Measurements from ENCODE around the gene GDPD3. TPM values are rescaled to one million over a fixed set of nuclear protein-coding genes. Genes with fewer than 3 reads are reported as not detected.

Gene GDPD3
- total and polyA plus RNA-seq, 2 experiments from 2014 or later, result 0.94 to 1.4 TPM

DNA sequence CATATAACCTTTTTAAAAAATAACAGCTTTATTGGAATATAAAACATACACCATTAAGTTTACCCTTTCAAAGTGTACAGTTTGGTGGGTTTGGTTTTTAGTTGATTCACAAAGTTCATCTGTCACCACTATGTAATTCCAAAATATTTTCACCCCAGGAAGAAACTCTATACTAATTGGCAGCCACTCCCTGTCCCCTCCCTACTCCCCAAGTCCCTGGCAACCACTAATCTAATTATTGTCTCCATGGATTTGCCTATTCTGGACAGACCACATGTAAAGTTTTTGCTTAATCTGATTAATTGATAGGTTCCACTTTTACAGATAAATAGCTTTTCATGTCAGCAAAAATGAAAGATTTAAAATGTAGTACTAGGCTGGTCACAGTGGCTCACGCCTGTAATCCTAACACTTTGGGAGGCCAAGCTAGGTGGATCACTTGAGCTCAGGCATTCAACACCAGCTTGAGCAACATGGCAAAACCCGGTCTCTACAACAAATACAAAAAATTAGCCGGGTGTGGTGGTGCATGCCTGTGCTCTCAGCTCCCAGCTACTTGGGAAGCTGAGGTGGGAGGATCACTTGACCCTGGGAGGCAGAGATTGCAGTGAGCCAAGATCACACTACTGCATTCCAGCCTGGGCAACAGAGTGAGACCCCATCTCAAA, 34.6 kb upstream of the GDPD3 start:
- Mint-ChIP-seq H3K4me3 (no peak overlapping the region), H3K4me1 (no peaks in the 10 kb centered on the region), H3K27me3 (ENCODE audit: insufficient read depth, low read depth, poor library complexity) (peaks cover 5% of the 10 kb centered on the region), H3K9me3 (peaks cover 13% of the 10 kb centered on the region; the same call in 2 of the 3 replicates), H3K27ac (no peak overlapping the region), H3K36me3 (ENCODE audit: low read depth) (no peaks in the 10 kb centered on the region)
- Histone ChIP-seq H3K4me3 (no peak overlapping the region), H3K79me2 (replicated peaks; ENCODE audit: insufficient read depth) (no peaks in the 10 kb centered on the region), H2AFZ (no peak overlapping the region), H4K20me1 (replicated peaks; ENCODE audit: insufficient read depth) (no peaks in the 10 kb centered on the region), H3K4me1 (ENCODE audit: insufficient read depth) (no peaks in the 10 kb centered on the region), H3K27ac (ENCODE audit: low read depth) (no peak overlapping the region), H3K9me2 (ENCODE audit: insufficient read depth) (0 out of 2 replicates have a peak, but pooled peaks cover 5% of the 10 kb centered on the region), H3K4me2 (no peak overlapping the region), H3F3A (replicated peaks; ENCODE audit: low read depth) (no peaks in the 10 kb centered on the region), H3K27me3 (ENCODE audit: insufficient read depth) (no peaks in the 10 kb centered on the region), H3K36me3 (ENCODE audit: insufficient read depth) (no peaks in the 10 kb centered on the region)
- no peak for ATAC-seq
- no peak for DNase-seq (ENCODE audit: low spot score)
- no peak for TF ChIP-seq JUNB (IDR thresholded peaks at IDR 0.05; ENCODE audit: unreplicated experiment)
- no peak for TF ChIP-seq ZNF114 (CRISPR knock-in tag; IDR thresholded peaks at IDR 0.05)
- no peak for TF ChIP-seq STAT1 (IDR thresholded peaks at IDR 0.05; ENCODE audit: unreplicated experiment)
- TF ChIP-seq, protein P1, sequence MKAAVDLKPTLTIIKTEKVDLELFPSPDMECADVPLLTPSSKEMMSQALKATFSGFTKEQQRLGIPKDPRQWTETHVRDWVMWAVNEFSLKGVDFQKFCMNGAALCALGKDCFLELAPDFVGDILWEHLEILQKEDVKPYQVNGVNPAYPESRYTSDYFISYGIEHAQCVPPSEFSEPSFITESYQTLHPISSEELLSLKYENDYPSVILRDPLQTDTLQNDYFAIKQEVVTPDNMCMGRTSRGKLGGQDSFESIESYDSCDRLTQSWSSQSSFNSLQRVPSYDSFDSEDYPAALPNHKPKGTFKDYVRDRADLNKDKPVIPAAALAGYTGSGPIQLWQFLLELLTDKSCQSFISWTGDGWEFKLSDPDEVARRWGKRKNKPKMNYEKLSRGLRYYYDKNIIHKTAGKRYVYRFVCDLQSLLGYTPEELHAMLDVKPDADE (IDR thresholded peaks at IDR 0.05), result no peak
- no peak for TF ChIP-seq ZNF331 (CRISPR knock-in tag; IDR thresholded peaks at IDR 0.05; ENCODE audit: low read depth)
- TF ChIP-seq NANOG (IDR thresholded peaks at IDR 0.05; ENCODE audit: borderline replicate concordance), result no peak

DNA sequence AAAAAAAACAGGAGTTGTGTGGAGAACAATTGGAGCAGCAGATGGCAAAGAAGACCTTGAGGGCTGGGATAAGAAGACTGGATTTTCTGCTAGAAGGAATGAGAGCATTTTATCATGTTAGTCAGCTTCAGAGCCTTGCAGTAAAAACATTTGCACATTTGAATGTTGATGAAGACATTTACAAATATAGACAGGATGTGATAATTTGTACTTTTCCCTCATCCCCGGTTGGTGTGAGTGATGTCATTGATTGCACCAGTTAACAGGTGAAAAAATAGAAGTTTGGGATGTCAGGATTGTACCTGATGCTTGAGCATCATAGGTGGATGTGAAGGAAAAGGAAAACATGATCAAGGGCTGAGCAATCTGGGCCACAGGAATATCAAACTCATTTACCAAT, 32.3 kb upstream of the GDPD3 start:
- no peaks in the 10 kb centered on the region for H4K20me1 ChIP-seq (replicated peaks; ENCODE audit: insufficient read depth)
- ATAC-seq (no peak), DNase-seq (ENCODE audit: low spot score) (no peak)
- H3F3A ChIP-seq (replicated peaks; ENCODE audit: low read depth), result no peaks in the 10 kb centered on the region
- H3K79me2 ChIP-seq (replicated peaks; ENCODE audit: insufficient read depth), result no peaks in the 10 kb centered on the region
- no peak overlapping the region for H3K4me3 Mint-ChIP-seq
- H3K27me3 ChIP-seq (ENCODE audit: insufficient read depth), result no peaks in the 10 kb centered on the region
- H2AFZ ChIP-seq, result no peak overlapping the region
- 0 out of 2 replicates have a peak, but pooled peaks cover 5% of the 10 kb centered on the region for H3K9me2 ChIP-seq (ENCODE audit: insufficient read depth)
- H3K27me3 Mint-ChIP-seq (ENCODE audit: insufficient read depth, low read depth, poor library complexity), result peaks cover 3% of the 10 kb centered on the region
- H3K36me3 Mint-ChIP-seq (ENCODE audit: low read depth), result no peaks in the 10 kb centered on the region
- H3K27ac ChIP-seq (ENCODE audit: low read depth), result no peak overlapping the region
- no peaks in the 10 kb centered on the region for H3K4me1 Mint-ChIP-seq
- H3K9me3 Mint-ChIP-seq, result peaks cover 13% of the 10 kb centered on the region; the same call in 2 of the 3 replicates
- H3K4me1 ChIP-seq (ENCODE audit: insufficient read depth), result no peaks in the 10 kb centered on the region
- H3K4me3 ChIP-seq, result no peak overlapping the region
- no peaks in the 10 kb centered on the region for H3K36me3 ChIP-seq (ENCODE audit: insufficient read depth)
- no peak overlapping the region for H3K27ac Mint-ChIP-seq
- H3K4me2 ChIP-seq, result no peak overlapping the region
- no peak for TF ChIP-seq EZH2phosphoT487 (IDR thresholded peaks at IDR 0.05; ENCODE audit: unreplicated experiment)
- TF ChIP-seq, protein P2, sequence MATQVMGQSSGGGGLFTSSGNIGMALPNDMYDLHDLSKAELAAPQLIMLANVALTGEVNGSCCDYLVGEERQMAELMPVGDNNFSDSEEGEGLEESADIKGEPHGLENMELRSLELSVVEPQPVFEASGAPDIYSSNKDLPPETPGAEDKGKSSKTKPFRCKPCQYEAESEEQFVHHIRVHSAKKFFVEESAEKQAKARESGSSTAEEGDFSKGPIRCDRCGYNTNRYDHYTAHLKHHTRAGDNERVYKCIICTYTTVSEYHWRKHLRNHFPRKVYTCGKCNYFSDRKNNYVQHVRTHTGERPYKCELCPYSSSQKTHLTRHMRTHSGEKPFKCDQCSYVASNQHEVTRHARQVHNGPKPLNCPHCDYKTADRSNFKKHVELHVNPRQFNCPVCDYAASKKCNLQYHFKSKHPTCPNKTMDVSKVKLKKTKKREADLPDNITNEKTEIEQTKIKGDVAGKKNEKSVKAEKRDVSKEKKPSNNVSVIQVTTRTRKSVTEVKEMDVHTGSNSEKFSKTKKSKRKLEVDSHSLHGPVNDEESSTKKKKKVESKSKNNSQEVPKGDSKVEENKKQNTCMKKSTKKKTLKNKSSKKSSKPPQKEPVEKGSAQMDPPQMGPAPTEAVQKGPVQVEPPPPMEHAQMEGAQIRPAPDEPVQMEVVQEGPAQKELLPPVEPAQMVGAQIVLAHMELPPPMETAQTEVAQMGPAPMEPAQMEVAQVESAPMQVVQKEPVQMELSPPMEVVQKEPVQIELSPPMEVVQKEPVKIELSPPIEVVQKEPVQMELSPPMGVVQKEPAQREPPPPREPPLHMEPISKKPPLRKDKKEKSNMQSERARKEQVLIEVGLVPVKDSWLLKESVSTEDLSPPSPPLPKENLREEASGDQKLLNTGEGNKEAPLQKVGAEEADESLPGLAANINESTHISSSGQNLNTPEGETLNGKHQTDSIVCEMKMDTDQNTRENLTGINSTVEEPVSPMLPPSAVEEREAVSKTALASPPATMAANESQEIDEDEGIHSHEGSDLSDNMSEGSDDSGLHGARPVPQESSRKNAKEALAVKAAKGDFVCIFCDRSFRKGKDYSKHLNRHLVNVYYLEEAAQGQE (IDR thresholded peaks at IDR 0.05; ENCODE audit: unreplicated experiment), result no peak
- TF ChIP-seq ZNF114 (CRISPR knock-in tag; IDR thresholded peaks at IDR 0.05), result no peak
- no peak for TF ChIP-seq POLR2AphosphoS5 (IDR thresholded peaks at IDR 0.05; ENCODE audit: low read depth)
- TF ChIP-seq, protein P1 (IDR thresholded peaks at IDR 0.05), result no peak
- TF ChIP-seq NANOG (IDR thresholded peaks at IDR 0.05; ENCODE audit: borderline replicate concordance), result no peak
- TF ChIP-seq ZNF331 (CRISPR knock-in tag; IDR thresholded peaks at IDR 0.05; ENCODE audit: low read depth), result no peak
